ENCODE measurements around the gene LILRA6. TPM values are rescaled to one million over a fixed set of nuclear protein-coding genes. Genes with fewer than 3 reads are reported as not detected.
"Not testable (repeated sequence)": the region's sequence is repeated elsewhere in the genome, so short reads cannot be mapped to it uniquely, and the experiment has no call there.

LILRA6 gene
- 1.5 TPM for total RNA-seq

DNA sequence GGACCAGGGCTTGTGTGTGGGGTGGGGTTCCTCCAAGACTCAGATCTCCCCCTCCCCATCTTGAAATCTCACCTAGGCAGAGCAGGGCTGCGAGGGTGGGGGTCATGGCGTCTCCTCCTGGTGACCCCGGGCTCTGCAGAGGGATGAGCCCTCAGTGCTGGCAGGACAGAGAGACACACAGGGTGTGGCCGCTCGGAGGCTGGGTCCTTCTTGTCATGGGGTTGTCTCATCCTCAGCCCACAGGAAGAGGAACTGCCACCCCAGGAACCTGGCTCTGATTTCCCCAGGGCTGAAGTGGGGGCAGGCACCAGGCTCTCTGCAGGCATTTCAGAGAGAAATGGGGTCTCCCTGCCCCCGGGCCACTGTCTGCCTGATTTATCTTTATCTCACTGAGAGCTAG, at the start of gene LILRA6:
Gene LILRA6, minus strand, starts transcription at position 145 of the 400 bp plus-strand sequence.
- intact Hi-C loops (cut with DNase I); H3K27ac ChIP-seq; DNase-seq (ENCODE audit: extremely low spot score in 2 of 2); H3K27me3 ChIP-seq; H3K36me3 ChIP-seq; H3K4me1 ChIP-seq; H3K4me3 ChIP-seq; H3K9me3 ChIP-seq: not testable (repeated sequence)

DNA sequence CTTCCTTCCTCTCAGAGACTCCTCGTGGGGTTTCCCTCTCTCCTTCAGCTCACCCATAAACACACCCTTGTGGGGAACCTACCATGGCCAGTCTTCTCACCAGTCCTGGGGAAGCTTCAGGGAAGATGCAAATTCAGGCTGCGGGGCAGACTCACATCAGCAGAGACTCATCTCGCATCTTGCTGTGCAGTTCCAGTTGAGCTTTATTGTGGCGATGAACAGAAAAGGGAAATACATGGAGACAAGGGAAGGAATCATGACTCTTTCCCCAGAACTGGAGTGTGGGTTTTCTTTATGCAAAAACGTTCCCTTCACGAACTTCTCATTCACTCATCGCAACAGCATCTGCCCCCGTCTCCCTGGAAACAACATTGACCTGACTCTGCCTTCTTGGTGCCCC, 46.6 kb upstream of the LILRA6 start:
- DNase-seq (ENCODE audit: extremely low spot score in 2 of 2); H3K27me3 ChIP-seq; H3K27ac ChIP-seq; H3K9me3 ChIP-seq; H3K4me3 ChIP-seq; H3K36me3 ChIP-seq; intact Hi-C loops (cut with DNase I); H3K4me1 ChIP-seq: not testable (repeated sequence)

DNA sequence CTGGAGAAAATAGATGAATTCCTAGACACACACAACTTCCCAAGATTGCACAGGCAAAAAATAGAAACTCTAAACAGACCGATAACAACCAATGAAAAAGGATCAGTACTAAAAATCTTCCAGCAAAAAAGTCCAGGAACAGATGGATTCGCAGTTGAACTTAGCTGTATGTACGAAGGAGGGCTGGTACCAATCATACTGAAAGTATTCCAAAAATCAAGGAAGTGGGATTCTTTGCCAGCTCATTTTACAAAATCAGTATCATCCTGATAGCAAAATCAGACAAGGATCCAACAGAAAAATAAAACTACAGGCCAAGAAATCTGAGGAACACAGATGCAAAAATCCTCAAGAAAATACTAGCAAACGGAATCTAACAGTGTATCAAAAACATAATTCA, 44.9 kb upstream of the LILRA6 start:
- intact Hi-C loops (cut with DNase I) = no loop called here
- H3K4me3 ChIP-seq = no peak overlapping the region
- no peaks in the 10 kb centered on the region for H3K36me3 ChIP-seq

DNA sequence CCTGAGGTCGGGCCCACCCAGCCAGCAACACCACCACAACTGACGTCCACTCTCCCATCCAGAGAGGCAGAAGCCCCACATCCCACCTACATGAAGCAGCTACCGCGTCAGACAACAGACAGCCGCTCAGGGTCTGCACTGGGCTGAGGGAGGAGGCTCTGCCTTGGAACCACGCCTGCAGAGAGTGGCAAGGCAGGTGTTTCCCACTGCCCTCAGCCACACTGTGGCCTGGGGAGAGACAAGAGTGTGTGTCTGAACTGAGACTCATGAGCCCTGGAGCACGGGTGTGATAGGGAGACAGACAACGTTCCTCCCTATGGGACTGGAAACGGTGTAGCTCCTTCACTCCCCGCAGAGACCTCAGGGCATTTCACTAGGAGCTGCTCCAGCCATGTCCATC, 43.7 kb upstream of the LILRA6 start:
- H3K27ac ChIP-seq; H3K36me3 ChIP-seq; H3K27me3 ChIP-seq; H3K9me3 ChIP-seq; DNase-seq (ENCODE audit: extremely low spot score in 2 of 2); H3K4me1 ChIP-seq; H3K4me3 ChIP-seq; intact Hi-C loops (cut with DNase I): not testable (repeated sequence)

More for the DNA sequence above, 44.9 kb upstream of the LILRA6 start:
- H3K27ac ChIP-seq = no peak overlapping the region
- H3K9me3 ChIP-seq = no peaks in the 10 kb centered on the region
- no peaks in the 10 kb centered on the region for H3K4me1 ChIP-seq
- DNase-seq (ENCODE audit: extremely low spot score in 2 of 2) = no peak
- TF ChIP-seq POLR2AphosphoS5 (IDR thresholded peaks at IDR 0.05; ENCODE audit: insufficient read depth in 1 of 2, low read depth in 1 of 2) (no peak), POLR2A (IDR thresholded peaks at IDR 0.05) (no peak)
- TF ChIP-seq, protein P1, sequence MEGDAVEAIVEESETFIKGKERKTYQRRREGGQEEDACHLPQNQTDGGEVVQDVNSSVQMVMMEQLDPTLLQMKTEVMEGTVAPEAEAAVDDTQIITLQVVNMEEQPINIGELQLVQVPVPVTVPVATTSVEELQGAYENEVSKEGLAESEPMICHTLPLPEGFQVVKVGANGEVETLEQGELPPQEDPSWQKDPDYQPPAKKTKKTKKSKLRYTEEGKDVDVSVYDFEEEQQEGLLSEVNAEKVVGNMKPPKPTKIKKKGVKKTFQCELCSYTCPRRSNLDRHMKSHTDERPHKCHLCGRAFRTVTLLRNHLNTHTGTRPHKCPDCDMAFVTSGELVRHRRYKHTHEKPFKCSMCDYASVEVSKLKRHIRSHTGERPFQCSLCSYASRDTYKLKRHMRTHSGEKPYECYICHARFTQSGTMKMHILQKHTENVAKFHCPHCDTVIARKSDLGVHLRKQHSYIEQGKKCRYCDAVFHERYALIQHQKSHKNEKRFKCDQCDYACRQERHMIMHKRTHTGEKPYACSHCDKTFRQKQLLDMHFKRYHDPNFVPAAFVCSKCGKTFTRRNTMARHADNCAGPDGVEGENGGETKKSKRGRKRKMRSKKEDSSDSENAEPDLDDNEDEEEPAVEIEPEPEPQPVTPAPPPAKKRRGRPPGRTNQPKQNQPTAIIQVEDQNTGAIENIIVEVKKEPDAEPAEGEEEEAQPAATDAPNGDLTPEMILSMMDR (IDR thresholded peaks at IDR 0.05) = no peak
- H3K27me3 ChIP-seq = no peaks in the 10 kb centered on the region

DNA sequence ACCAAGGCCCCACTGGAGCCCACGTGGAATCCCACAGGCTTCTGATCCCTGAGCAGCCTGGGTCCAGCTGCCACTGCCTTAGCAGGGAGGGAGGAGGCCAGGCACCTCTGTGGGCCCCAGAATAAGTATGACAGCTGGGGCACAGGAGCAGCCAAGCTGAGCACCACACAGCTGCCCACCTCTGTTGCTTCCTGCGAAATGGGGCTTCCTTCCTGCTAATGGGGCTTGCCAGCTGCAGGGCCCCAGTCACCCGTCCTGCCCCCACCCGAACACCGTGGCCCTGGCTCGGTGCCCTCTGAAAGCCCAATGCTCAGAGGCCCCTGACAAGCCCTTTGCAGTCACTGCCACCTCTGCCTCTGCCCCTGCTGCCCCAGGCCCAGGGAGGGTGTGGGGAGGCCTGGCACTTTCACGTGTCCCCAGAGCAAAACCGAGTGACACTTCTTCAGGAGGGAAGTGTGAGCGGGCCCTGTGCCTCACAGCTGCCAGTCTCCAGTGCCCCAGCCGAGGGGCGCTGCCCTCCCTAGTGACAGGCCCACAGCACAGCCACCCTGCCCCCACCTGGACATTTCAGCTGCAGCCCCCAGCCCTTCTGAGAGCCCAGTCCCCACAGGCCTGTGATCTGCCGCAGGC, 43.0 kb upstream of the LILRA6 start:
- H3K4me1 ChIP-seq; H3K36me3 ChIP-seq; intact Hi-C loops (cut with DNase I); H3K27ac ChIP-seq; DNase-seq (ENCODE audit: extremely low spot score in 2 of 2); H3K4me3 ChIP-seq; H3K27me3 ChIP-seq; H3K9me3 ChIP-seq: not testable (repeated sequence)

DNA sequence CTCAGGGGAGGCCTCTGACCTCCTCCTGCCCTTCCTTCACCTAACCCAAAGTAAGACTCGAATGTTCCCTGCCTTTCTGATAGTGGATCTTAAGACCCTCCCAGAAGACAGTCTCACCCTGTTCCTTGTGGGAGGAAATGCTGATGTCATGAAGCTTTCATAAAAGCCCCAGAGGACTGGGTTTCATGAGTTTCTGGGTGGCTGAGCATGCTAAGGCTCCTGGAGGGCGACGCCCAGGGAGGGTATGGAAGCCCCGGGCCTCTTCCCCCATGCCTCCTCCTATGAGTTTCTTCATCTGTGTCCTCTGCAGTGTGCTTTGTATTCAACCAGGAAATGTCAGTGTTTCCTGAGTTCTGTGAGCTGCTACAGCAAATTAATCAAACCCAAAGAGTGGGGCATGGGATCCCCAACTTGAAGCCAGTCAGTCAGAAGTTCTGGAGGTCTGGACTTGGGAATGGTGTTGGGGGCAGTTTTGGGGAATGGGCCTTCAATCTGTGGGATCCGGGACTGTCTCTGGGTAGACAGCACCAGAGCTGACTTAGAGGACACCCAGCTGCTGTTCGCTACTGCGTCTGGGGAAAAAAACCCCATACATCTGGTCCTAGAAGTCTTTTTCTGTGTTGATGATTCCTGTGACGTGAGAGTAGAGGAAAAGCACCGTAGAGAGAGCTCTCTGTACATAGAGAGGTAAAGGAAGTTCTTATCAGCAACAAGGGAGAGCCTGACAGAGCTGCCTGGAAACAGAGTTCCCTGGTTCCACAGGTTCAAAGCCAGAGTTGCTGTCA, 40.3 kb upstream of the LILRA6 start:
- DNase-seq (ENCODE audit: extremely low spot score in 2 of 2) = no peak
- Histone ChIP-seq H3K4me1 (no peaks in the 10 kb centered on the region), H3K27ac (no peak overlapping the region), H3K4me3 (no peak overlapping the region), H3K27me3 (no peaks in the 10 kb centered on the region), H3K9me3 (no peaks in the 10 kb centered on the region), H3K36me3 (no peaks in the 10 kb centered on the region)
- TF ChIP-seq POLR2AphosphoS5 (IDR thresholded peaks at IDR 0.05; ENCODE audit: insufficient read depth in 1 of 2, low read depth in 1 of 2) = no peak
- no peak for TF ChIP-seq POLR2A (IDR thresholded peaks at IDR 0.05)
- TF ChIP-seq, protein P1 (IDR thresholded peaks at IDR 0.05) = no peak
- intact Hi-C loops (cut with DNase I) = no loop called here

DNA sequence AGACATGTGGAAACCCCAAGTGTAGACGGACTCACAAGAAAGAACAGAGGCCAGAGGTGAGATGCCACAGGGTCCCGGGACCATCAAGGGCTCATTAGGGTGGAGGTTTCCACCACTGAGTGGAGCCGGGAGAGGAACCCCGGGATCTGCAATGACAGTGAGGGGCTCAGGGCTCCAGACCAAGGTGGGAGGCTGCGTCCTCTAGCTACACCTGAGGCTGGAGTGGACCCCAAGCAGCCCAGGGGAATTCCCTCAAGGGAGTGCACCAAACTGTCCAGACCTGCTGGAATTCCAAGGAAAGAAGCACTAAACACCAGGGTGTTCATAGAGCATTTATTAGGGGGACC, 39.1 kb upstream of the LILRA6 start:
- H3K27ac ChIP-seq; DNase-seq (ENCODE audit: extremely low spot score in 2 of 2); H3K9me3 ChIP-seq; H3K27me3 ChIP-seq; intact Hi-C loops (cut with DNase I); H3K4me3 ChIP-seq; H3K36me3 ChIP-seq; H3K4me1 ChIP-seq: not testable (repeated sequence)

All from vagina (tissue), 2 donors.